Mucosa of gallbladder (tissue), 1 donor: ENCODE data around the gene CDH24. TPM values are rescaled to one million over a fixed set of nuclear protein-coding genes. Genes with fewer than 3 reads are reported as not detected.

ENCODE experiments used
- DNase-seq: peaks from one replicate; pipeline ENCODE4 v3.0.0-alpha.2; 2020; ENCODE audit warnings: low spot score
- total RNA-seq: library from RNA; stranded (reverse); gene quantifications from one replicate; pipeline ENCODE4 v1.2.1, GENCODE V29; 2021
- donor health status: DM: no; HTN: no; CAD: no.

CDH24 gene
- total RNA-seq, 1 donor from 2014 or later = 22.1 TPM

- DNase-seq = no peak
Measured at GRCh38 chr14:23091294-23092225, 34.2 kb upstream of the CDH24 start.

- DNase-seq = no peak
Measured at GRCh38 chr14:23090254-23090636, 32.9 kb upstream of the CDH24 start.

GRCh38 chr14:23089498-23090253 is 32.4 kb upstream of the CDH24 start:
- no peak for DNase-seq

- DNase-seq = no peak
Measured at GRCh38 chr14:23086565-23086964, 29.2 kb upstream of the CDH24 start.

- no peak for DNase-seq
Measured at GRCh38 chr14:23085458-23085857, 28.1 kb upstream of the CDH24 start.

- no peak for DNase-seq
Measured at GRCh38 chr14:23080474-23080873, 23.2 kb upstream of the CDH24 start.

- DNase-seq = no peak
Measured at GRCh38 chr14:23079716-23080115, 22.4 kb upstream of the CDH24 start.

- DNase-seq = peak; percentile 84
Measured at GRCh38 chr14:23078692-23079116, 21.4 kb upstream of the CDH24 start.

GRCh38 chr14:23077962-23078361 is 20.6 kb upstream of the CDH24 start:
- no peak for DNase-seq

GRCh38 chr14:23076785-23077408 is 19.6 kb upstream of the CDH24 start:
- DNase-seq = no peak

GRCh38 chr14:23074906-23075305 is 17.6 kb upstream of the CDH24 start:
- no peak for DNase-seq

- DNase-seq = no peak
Measured at GRCh38 chr14:23071921-23072539, 14.7 kb upstream of the CDH24 start.

GRCh38 chr14:23071244-23071920 is 14.1 kb upstream of the CDH24 start:
- peak; percentile 83 for DNase-seq

- DNase-seq = no peak
Measured at GRCh38 chr14:23070262-23071129, 13.2 kb upstream of the CDH24 start.

GRCh38 chr14:23069413-23069806 is 12.1 kb upstream of the CDH24 start:
- DNase-seq = no peak

- DNase-seq = peak; percentile 86
Measured at GRCh38 chr14:23068789-23069412, 11.6 kb upstream of the CDH24 start.

GRCh38 chr14:23067847-23068788 is 10.8 kb upstream of the CDH24 start:
- DNase-seq = no peak

- no peak for DNase-seq
Measured at GRCh38 chr14:23066855-23067744, 9.8 kb upstream of the CDH24 start.
